Dendritic cell treated with granulocyte-macrophage colony-stimulating factor and Interleukin-4, amounts not matched to agents 40 ng/mL and 50 ng/mL, for 4 days (primary cell): Measurements from ENCODE around the gene MATN4.
A peak's percentile ranks its signal among the peaks of the same experiment; 100 is the strongest.
"Not testable (repeated sequence)": the region's sequence is repeated elsewhere in the genome, so short reads cannot be mapped to it uniquely, and the experiment has no call there.

ENCODE experiments used
- H3K27ac Mint-ChIP-seq: one replicate; pipeline ENCODE4 v1.8.0; 2022; ENCODE audit warnings: mild to moderate bottlenecking, mixed read lengths
- H3K27me3 Mint-ChIP-seq: one replicate; pipeline ENCODE4 v1.8.0; 2022; ENCODE audit warnings: mild to moderate bottlenecking, mixed read lengths
- H3K36me3 Mint-ChIP-seq: one replicate; pipeline ENCODE4 v1.8.0; 2022; ENCODE audit warnings: low read depth, mixed read lengths
- H3K4me1 Mint-ChIP-seq: one replicate; pipeline ENCODE4 v1.8.0; 2022; ENCODE audit warnings: low read depth, mixed read lengths
- H3K4me3 Mint-ChIP-seq: one replicate; pipeline ENCODE4 v1.8.0; 2022; ENCODE audit warnings: mild to moderate bottlenecking, moderate library complexity, mixed read lengths
- H3K9me3 Mint-ChIP-seq: one replicate; pipeline ENCODE4 v1.8.0; 2022; ENCODE audit warnings: mixed read lengths
- intact Hi-C: fragments of 100-400 bp; cut with micrococcal nuclease; formaldehyde crosslinking; loops from one replicate; pipeline ENCODE4 v1.15.0; 2022

Gene MATN4

GRCh38 chr20:45308117-45308778 lies at the start of gene MATN4:
MATN4 (minus strand) TSS chr20:45308299; CDS start chr20:45305582, 2,717 bp downstream.
- Mint-ChIP-seq H3K4me3 (no peak within 1 kb of the TSS), H3K27me3 (peaks cover 77% of the 10 kb centered on the region), H3K36me3 (no peaks in the 10 kb centered on the region), H3K9me3 (no peaks in the 10 kb centered on the region), H3K27ac (no peak within 1 kb of the TSS), H3K4me1 (peaks cover 11% of the 10 kb centered on the region)
- intact Hi-C loops: no loop called here

- Mint-ChIP-seq H3K4me1 (peaks cover 38% of the 10 kb centered on the region), H3K27ac (no peak overlapping the region), H3K4me3 (no peak overlapping the region), H3K36me3 (no peaks in the 10 kb centered on the region), H3K9me3 (no peaks in the 10 kb centered on the region), H3K27me3 (no peaks in the 10 kb centered on the region)
- intact Hi-C loops: no loop called here
These were observed 47.3 kb upstream of the MATN4 start for GRCh38 chr20:45355209-45356084.

GRCh38 chr20:45354423-45355208 lies 46.5 kb upstream of the MATN4 start:
- Mint-ChIP-seq H3K36me3 (no peaks in the 10 kb centered on the region), H3K4me3 (no peak overlapping the region), H3K27me3 (no peaks in the 10 kb centered on the region), H3K27ac (no peak overlapping the region), H3K4me1 (peaks cover 35% of the 10 kb centered on the region), H3K9me3 (no peaks in the 10 kb centered on the region)
- intact Hi-C loops: no loop called here

- Mint-ChIP-seq H3K27ac (no peak overlapping the region), H3K4me3 (no peak overlapping the region), H3K4me1 (peaks cover 27% of the 10 kb centered on the region), H3K9me3 (no peaks in the 10 kb centered on the region), H3K27me3 (no peaks in the 10 kb centered on the region), H3K36me3 (no peaks in the 10 kb centered on the region)
- intact Hi-C loops: no loop called here
These were observed 45.6 kb upstream of the MATN4 start for GRCh38 chr20:45353746-45354145.

- H3K27ac Mint-ChIP-seq: no peak overlapping the region
- peaks cover 23% of the 10 kb centered on the region for H3K4me1 Mint-ChIP-seq
These were observed 44.6 kb upstream of the MATN4 start for GRCh38 chr20:45352729-45353128.

GRCh38 chr20:45350795-45351194 lies 42.7 kb upstream of the MATN4 start:
- H3K36me3 Mint-ChIP-seq, intact Hi-C loops, H3K9me3 Mint-ChIP-seq, H3K27me3 Mint-ChIP-seq, H3K4me3 Mint-ChIP-seq, H3K27ac Mint-ChIP-seq: not testable (repeated sequence)
- H3K4me1 Mint-ChIP-seq: peaks cover 39% of the 10 kb centered on the region

More at GRCh38 chr20:45352729-45353128, 44.6 kb upstream of the MATN4 start:
- intact Hi-C loops: no loop called here
- Mint-ChIP-seq H3K4me3 (no peak overlapping the region), H3K36me3 (peaks cover 2% of the 10 kb centered on the region), H3K9me3 (no peaks in the 10 kb centered on the region), H3K27me3 (no peaks in the 10 kb centered on the region)

GRCh38 chr20:45350217-45350616 lies 42.1 kb upstream of the MATN4 start:
- Mint-ChIP-seq H3K36me3 (peaks cover 6% of the 10 kb centered on the region), H3K27ac (no peak overlapping the region), H3K4me3 (no peak overlapping the region), H3K9me3 (no peaks in the 10 kb centered on the region), H3K4me1 (peaks cover 39% of the 10 kb centered on the region), H3K27me3 (no peaks in the 10 kb centered on the region)
- intact Hi-C loops: no loop called here

- intact Hi-C loops: no loop called here
- H3K9me3 Mint-ChIP-seq: no peaks in the 10 kb centered on the region
- H3K27me3 Mint-ChIP-seq: no peaks in the 10 kb centered on the region
- peaks cover 58% of the 10 kb centered on the region for H3K4me1 Mint-ChIP-seq
- peak within 1 kb of the TSS; percentile 80 for H3K4me3 Mint-ChIP-seq
- peaks cover 6% of the 10 kb centered on the region for H3K36me3 Mint-ChIP-seq
- H3K27ac Mint-ChIP-seq: peak within 1 kb of the TSS; percentile 83
These were observed 40.1 kb upstream of the MATN4 start, which contains the start of gene SDC4 for GRCh38 chr20:45347936-45348778. SDC4 (minus strand) TSS chr20:45348424; CDS start chr20:45348384, 40 bp downstream.

- Mint-ChIP-seq H3K4me3 (peak overlapping the region; percentile 80), H3K4me1 (peaks cover 65% of the 10 kb centered on the region), H3K27ac (peak overlapping the region; percentile 83), H3K36me3 (peaks cover 7% of the 10 kb centered on the region), H3K27me3 (no peaks in the 10 kb centered on the region), H3K9me3 (no peaks in the 10 kb centered on the region)
- intact Hi-C loops: no loop called here
These were observed 39.3 kb upstream of the MATN4 start for GRCh38 chr20:45347297-45347935.

GRCh38 chr20:45346851-45347250 lies 38.8 kb upstream of the MATN4 start:
- H3K36me3 Mint-ChIP-seq: peaks cover 11% of the 10 kb centered on the region
- no peaks in the 10 kb centered on the region for H3K9me3 Mint-ChIP-seq
- peak overlapping the region; percentile 83 for H3K27ac Mint-ChIP-seq
- H3K27me3 Mint-ChIP-seq: no peaks in the 10 kb centered on the region
- H3K4me3 Mint-ChIP-seq: peak overlapping the region; percentile 80
- intact Hi-C loops: no loop called here
- H3K4me1 Mint-ChIP-seq: peaks cover 71% of the 10 kb centered on the region

- Mint-ChIP-seq H3K36me3 (peaks cover 11% of the 10 kb centered on the region), H3K9me3 (no peaks in the 10 kb centered on the region), H3K4me3 (peak overlapping the region; percentile 80), H3K4me1 (peaks cover 74% of the 10 kb centered on the region), H3K27me3 (no peaks in the 10 kb centered on the region), H3K27ac (peak overlapping the region; percentile 52)
- intact Hi-C loops: no loop called here
These were observed 38.2 kb upstream of the MATN4 start for GRCh38 chr20:45346291-45346718.

- Mint-ChIP-seq H3K27ac (peak overlapping the region; percentile 52), H3K9me3 (no peaks in the 10 kb centered on the region), H3K4me3 (no peak overlapping the region), H3K4me1 (peaks cover 82% of the 10 kb centered on the region), H3K27me3 (no peaks in the 10 kb centered on the region), H3K36me3 (peaks cover 20% of the 10 kb centered on the region)
- intact Hi-C loops: no loop called here
These were observed 37.2 kb upstream of the MATN4 start for GRCh38 chr20:45345104-45345936.
